Natural killer cell (primary cell): Measurements from ENCODE around the gene DAPK3. TPM values are rescaled to one million over a fixed set of nuclear protein-coding genes. Genes with fewer than 3 reads are reported as not detected.
"Not testable (repeated sequence)": the region's sequence is repeated elsewhere in the genome, so short reads cannot be mapped to it uniquely, and the experiment has no call there.

Source experiments
- ATAC-seq, 3 donors: fragments of 150-1000 bp in 2 of 3; fragments of 200-7000 bp in 1 of 3; cut with Tn5 transposase; 1 replicate in 1 of 3; 2 replicates in 2 of 3; pipeline ENCODE4 v1.10.0; 2021; ENCODE audit warnings: mild to moderate bottlenecking in 2 of 3, moderate library complexity in 2 of 3
- DNase-seq, 2 donors: peaks; one replicate each; pipeline versions ENCODE4 v3.0.0 to v3.0.0-alpha.2; 2013 to 2021; ENCODE audit warnings: mixed read lengths in 1 of 2
- H3K27ac ChIP-seq: one replicate; pipeline ENCODE4 v1.5.1; 2013; ENCODE audit warnings: mild to moderate bottlenecking, low read length
- H3K27me3 ChIP-seq: one replicate; pipeline ENCODE4 v1.6.1; 2013; ENCODE audit warnings: low read length; ENCODE audit not compliant: control insufficient read depth, insufficient read depth
- H3K36me3 ChIP-seq: one replicate; pipeline ENCODE4 v1.6.1; 2013; ENCODE audit warnings: low read length; ENCODE audit not compliant: control insufficient read depth, insufficient read depth
- H3K4me1 ChIP-seq: one replicate; pipeline ENCODE4 v1.6.1; 2013; ENCODE audit warnings: low read length; ENCODE audit not compliant: control insufficient read depth, insufficient read depth
- H3K4me3 ChIP-seq: one replicate; pipeline ENCODE4 v1.5.1; 2013; ENCODE audit warnings: low read length
- H3K9me3 ChIP-seq: one replicate; pipeline ENCODE4 v1.6.1; 2013; ENCODE audit warnings: low read length; ENCODE audit not compliant: control insufficient read depth, insufficient read depth
- H3K27ac Mint-ChIP-seq, 2 donors: one replicate each; pipeline ENCODE4 v1.8.0; 2022; ENCODE audit warnings: mild to moderate bottlenecking in 2 of 2, mixed read lengths in 2 of 2, moderate library complexity in 1 of 2
- H3K27me3 Mint-ChIP-seq, 2 donors: one replicate each; pipeline ENCODE4 v1.8.0; 2022; ENCODE audit warnings: low read depth in 2 of 2, mixed read lengths in 2 of 2
- H3K36me3 Mint-ChIP-seq: one replicate; pipeline ENCODE4 v1.8.0; 2022; ENCODE audit warnings: mixed read lengths
- H3K4me1 Mint-ChIP-seq, 2 donors: one replicate each; pipeline ENCODE4 v1.8.0; 2022; ENCODE audit warnings: mixed read lengths in 2 of 2
- H3K4me3 Mint-ChIP-seq: one replicate; pipeline ENCODE4 v1.8.0; 2022; ENCODE audit warnings: mild to moderate bottlenecking, moderate library complexity, mixed read lengths
- H3K9me3 Mint-ChIP-seq, 2 donors: one replicate each; pipeline ENCODE4 v1.8.0; 2022; ENCODE audit warnings: mixed read lengths in 2 of 2
- CTCF ChIP-seq: fragments of 200-600 bp; IDR thresholded peaks from one replicate; pipeline ENCODE4 v1.8.0; 2022; ENCODE audit warnings: antibody characterized with exemption
- WGBS: methylation state at CpG from one replicate; pipeline ENCODE4 v1.1.7; 2013; ENCODE audit warnings: missing lambda C conversion rate; ENCODE audit not compliant: insufficient coverage; 5-methylcytosine and 5-hydroxymethylcytosine counted together
- intact Hi-C: fragments of 100-400 bp; cut with micrococcal nuclease; formaldehyde crosslinking; loops from one replicate; pipeline ENCODE4 v1.14.2; 2022
- total RNA-seq, 4 donors: library from RNA; stranded (reverse); fragments of 120-200 nt in 1 of 4; gene quantifications; one replicate each; pipeline versions ENCODE4 v1.2.3 to v1.2.4, GENCODE V29; 2013 to 2022

DAPK3 gene
- total RNA-seq, 3 donors from 2014 or later (not counting 1 experiment from before 2014, with no cell fraction given) = 54.3 to 66.4 (median 58.1) TPM

GRCh38 chr19:3955688-3956087 is 15.2 kb downstream of the DAPK3 start:
- 93% methylated on average over 10 of the region's 10 CpGs for WGBS
- no peak for ATAC-seq

GRCh38 chr19:3955276-3955675 is 15.6 kb downstream of the DAPK3 start:
- intact Hi-C loops = loop anchor here (10.0 kb wide), 1 partner anchor 1650 kb away; no protein-coding TSS in a partner anchor
- peaks cover 21% of the 10 kb centered on the region for H3K36me3 ChIP-seq
- H3K27ac Mint-ChIP-seq, H3K4me3 Mint-ChIP-seq, H3K36me3 Mint-ChIP-seq, H3K9me3 Mint-ChIP-seq, H3K27me3 ChIP-seq, H3K27ac ChIP-seq, H3K27me3 Mint-ChIP-seq, DNase-seq, H3K9me3 ChIP-seq, H3K4me3 ChIP-seq, ATAC-seq: not testable (repeated sequence)
- 86% methylated on average over 13 of the region's 13 CpGs for WGBS
- H3K4me1 ChIP-seq = peaks cover 14% of the 10 kb centered on the region
- H3K4me1 Mint-ChIP-seq = peaks cover 13 to 15% of the 10 kb centered on the region in 2 donors

More at GRCh38 chr19:3955688-3956087, 15.2 kb downstream of the DAPK3 start:
- DNase-seq = no peak
- H3K4me3 ChIP-seq = no peak overlapping the region
- Mint-ChIP-seq H3K27ac (no peak overlapping the region), H3K4me1 (peaks cover 13 to 15% of the 10 kb centered on the region in 2 donors), H3K27me3 (no peaks in the 10 kb centered on the region), H3K4me3 (no peak overlapping the region), H3K9me3 (no peaks in the 10 kb centered on the region), H3K36me3 (no peaks in the 10 kb centered on the region)
- intact Hi-C loops = loop anchor here (10.0 kb wide), 1 partner anchor 1649 kb away; no protein-coding TSS in a partner anchor
- TF ChIP-seq CTCF = no peak
- no peak overlapping the region for H3K27ac ChIP-seq
- H3K36me3 ChIP-seq = peaks cover 22% of the 10 kb centered on the region
- no peaks in the 10 kb centered on the region for H3K27me3 ChIP-seq
- no peaks in the 10 kb centered on the region for H3K9me3 ChIP-seq
- peaks cover 10% of the 10 kb centered on the region for H3K4me1 ChIP-seq

GRCh38 chr19:3954107-3954506 is 16.8 kb downstream of the DAPK3 start:
- H3K4me3 Mint-ChIP-seq = no peak overlapping the region
- DNase-seq (no peak), ATAC-seq (no peak)
- H3K4me1 Mint-ChIP-seq = peaks cover 13 to 15% of the 10 kb centered on the region in 2 donors
- 97% methylated on average over 11 of the region's 12 CpGs for WGBS
- no peak for TF ChIP-seq CTCF
- intact Hi-C loops = loop anchor here (10.0 kb wide), 1 partner anchor 1651 kb away; no protein-coding TSS in a partner anchor
- no peak overlapping the region for H3K27ac Mint-ChIP-seq
- Histone ChIP-seq H3K4me1 (peaks cover 26% of the 10 kb centered on the region), H3K4me3 (no peak overlapping the region), H3K27ac (no peak overlapping the region), H3K36me3 (peaks cover 13% of the 10 kb centered on the region), H3K9me3 (no peaks in the 10 kb centered on the region), H3K27me3 (no peaks in the 10 kb centered on the region)
- no peaks in the 10 kb centered on the region for H3K27me3 Mint-ChIP-seq
- H3K36me3 Mint-ChIP-seq = no peaks in the 10 kb centered on the region
- no peaks in the 10 kb centered on the region for H3K9me3 Mint-ChIP-seq

GRCh38 chr19:3952755-3953276 is 18.1 kb downstream of the DAPK3 start:
- Mint-ChIP-seq H3K4me3 (peak overlapping the region; percentile 58), H3K27ac (peak overlapping the region; percentile 65 to 88), H3K4me1 (peaks cover 13 to 15% of the 10 kb centered on the region in 2 donors)
- peaks cover 27% of the 10 kb centered on the region for H3K4me1 ChIP-seq
- H3K36me3 Mint-ChIP-seq, H3K27me3 Mint-ChIP-seq, H3K9me3 ChIP-seq, H3K27ac ChIP-seq, ATAC-seq, H3K27me3 ChIP-seq, DNase-seq, H3K36me3 ChIP-seq, H3K4me3 ChIP-seq, H3K9me3 Mint-ChIP-seq: not testable (repeated sequence)
- intact Hi-C loops = loop anchor here (10.0 kb wide), 1 partner anchor 1652 kb away; no protein-coding TSS in a partner anchor
- WGBS = 86% methylated on average over 9 of the region's 9 CpGs
